H1 (cell line): ENCODE results near the gene SMIM44. TPM values are rescaled to one million over a fixed set of nuclear protein-coding genes. Genes with fewer than 3 reads are reported as not detected.

Source experiments
- CTCF ChIA-PET: fragments of 300-600 bp; sonication (Branson Sonifier 250); formaldehyde crosslinking; loops from one replicate; lab custom pipeline; 2021; ENCODE audit not compliant: partially characterized antibody; lab: Charles Lee
- POLR2A ChIA-PET: fragments of 300-600 bp; sonication (Branson Sonifier 250); formaldehyde crosslinking; loops from one replicate; lab custom pipeline; 2021; ENCODE audit warnings: inconsistent platforms; ENCODE audit not compliant: partially characterized antibody; lab: Charles Lee
- DNase-seq, 2 experiments: peaks; one replicate each; pipeline versions ENCODE4 v3.0.0 to v3.0.0-alpha.2; 2010 to 2022; ENCODE audit warnings: low spot score in 2 of 2, low read depth in 1 of 2, mixed read lengths in 1 of 2
- FAIRE-seq: peaks from 2 replicates; lab custom pipeline; 2011; peaks lifted over from hg19 to GRCh38; lab: Jason Lieb, UNC
- H2AFZ ChIP-seq: 2 replicates; pipeline ENCODE4 v1.8.1; 2012; ENCODE audit warnings: low read length, inconsistent platforms
- H2AK5ac ChIP-seq: 2 replicates; pipeline ENCODE4 v1.6.1; 2013; ENCODE audit warnings: low read depth, low read length
- H2BK120ac ChIP-seq: replicated peaks from 2 replicates; pipeline ENCODE3; 2013; ENCODE audit warnings: low read depth, low read length, inconsistent platforms
- H2BK12ac ChIP-seq: 2 replicates; pipeline ENCODE4 v1.6.1; 2013; ENCODE audit warnings: low read depth, low read length
- H2BK15ac ChIP-seq: 2 replicates; pipeline ENCODE4 v1.6.1; 2013; ENCODE audit warnings: low read length
- H2BK20ac ChIP-seq: 2 replicates; pipeline ENCODE4 v1.6.1; 2013; ENCODE audit warnings: low read length
- H2BK5ac ChIP-seq: 2 replicates; pipeline ENCODE4 v1.6.1; 2013; ENCODE audit warnings: low read depth, low read length
- H3K14ac ChIP-seq: 2 replicates; pipeline ENCODE4 v1.6.1; 2013; ENCODE audit warnings: inconsistent platforms; ENCODE audit not compliant: insufficient read length
- H3K18ac ChIP-seq: 2 replicates; pipeline ENCODE4 v1.6.1; 2013; ENCODE audit warnings: low read length; ENCODE audit errors: extremely low read depth
- H3K23ac ChIP-seq: 2 replicates; pipeline ENCODE4 v1.6.1; 2013; ENCODE audit warnings: inconsistent platforms; ENCODE audit not compliant: insufficient read length
- H3K23me2 ChIP-seq: 2 replicates; pipeline ENCODE4 v1.6.1; 2013; ENCODE audit warnings: low read depth, low read length
- H3K27ac ChIP-seq: 2 replicates; pipeline ENCODE4 v1.6.1; 2011; ENCODE audit warnings: low read depth, low read length, inconsistent platforms
- H3K27me3 ChIP-seq, 4 experiments: replicated peaks in 1 of 4; 1 replicate in 1 of 4; 2 replicates in 3 of 4; pipeline versions ENCODE4 v1.6.1 to v1.8.1; 2011 to 2013; ENCODE audit warnings: low read length in 3 of 4, mild to moderate bottlenecking in 3 of 4, inconsistent platforms in 2 of 4, mixed read lengths in 2 of 4, moderate library complexity in 1 of 4; ENCODE audit not compliant: control insufficient read depth in 3 of 4, insufficient read depth in 3 of 4; ENCODE audit errors: extremely low read depth in 1 of 4
- H3K36me3 ChIP-seq, 4 experiments: 2 replicates each; pipeline versions ENCODE4 v1.6.1 to v1.8.1; 2011 to 2013; ENCODE audit warnings: mild to moderate bottlenecking in 4 of 4, low read length in 3 of 4, moderate library complexity in 2 of 4, control low read depth in 1 of 4, inconsistent platforms in 1 of 4; ENCODE audit not compliant: insufficient read depth in 4 of 4, control insufficient read depth in 2 of 4
- H3K4ac ChIP-seq: replicated peaks from 2 replicates; pipeline ENCODE3; 2013; ENCODE audit warnings: low read length, low read depth, mixed read lengths, inconsistent platforms; ENCODE audit not compliant: insufficient read length
- H3K4me1 ChIP-seq, 4 experiments: replicated peaks in 1 of 4; 1 replicate in 1 of 4; 2 replicates in 3 of 4; pipeline versions ENCODE4 v1.6.1 to v1.8.1; 2011 to 2013; ENCODE audit warnings: low read length in 3 of 4, inconsistent platforms in 2 of 4, mixed read lengths in 1 of 4; ENCODE audit not compliant: insufficient read depth in 4 of 4, control insufficient read depth in 3 of 4
- H3K4me2 ChIP-seq, 2 experiments: 2 replicates each; pipeline versions ENCODE4 v1.6.1 to v1.8.1; 2011 to 2013; ENCODE audit warnings: low read depth in 2 of 2, low read length in 2 of 2, control low read depth in 1 of 2, inconsistent platforms in 1 of 2, mild to moderate bottlenecking in 1 of 2; ENCODE audit not compliant: insufficient read depth in 1 of 2
- H3K4me3 ChIP-seq, 4 experiments: fragments of 200-600, 300-600 bp in 1 of 4; sonication (generic), shearing (Covaris generic), sonication (Bioruptor Twin) in 1 of 4; 2 replicates each; pipeline versions ENCODE4 v1.5.1 to v1.8.1; 2011 to 2016; ENCODE audit warnings: low read length in 4 of 4, low read depth in 3 of 4, control low read depth in 2 of 4, inconsistent platforms in 2 of 4, mild to moderate bottlenecking in 2 of 4, mixed read lengths in 1 of 4, moderate library complexity in 1 of 4; ENCODE audit not compliant: insufficient read depth in 2 of 4; ENCODE audit errors: extremely low read depth in 1 of 4
- H3K56ac ChIP-seq: replicated peaks from 2 replicates; pipeline ENCODE3; 2013; ENCODE audit warnings: low read depth, mild to moderate bottlenecking, mixed read lengths, low read length, inconsistent platforms; ENCODE audit not compliant: insufficient read length
- H3K79me1 ChIP-seq: 2 replicates; pipeline ENCODE4 v1.6.1; 2013; ENCODE audit warnings: low read depth, low read length, control low read depth
- H3K79me2 ChIP-seq, 2 experiments: 2 replicates each; pipeline versions ENCODE4 v1.6.1 to v1.8.1; 2012 to 2013; ENCODE audit warnings: low read length in 2 of 2, mild to moderate bottlenecking in 2 of 2, inconsistent platforms in 1 of 2; ENCODE audit not compliant: insufficient read depth in 2 of 2, control insufficient read depth in 1 of 2
- H3K9ac ChIP-seq, 4 experiments: replicated peaks in 1 of 4; 1 replicate in 1 of 4; 2 replicates in 3 of 4; pipeline versions ENCODE4 v1.6.1 to v1.8.1; 2011 to 2013; ENCODE audit warnings: low read depth in 3 of 4, low read length in 3 of 4, control low read depth in 2 of 4, mild to moderate bottlenecking in 2 of 4, moderate library complexity in 2 of 4, inconsistent platforms in 1 of 4; ENCODE audit errors: extremely low read depth in 1 of 4
- H3K9me3 ChIP-seq, 2 experiments: 2 replicates each; pipeline versions ENCODE4 v1.6.1 to v1.8.1; 2012 to 2013; ENCODE audit warnings: mild to moderate bottlenecking in 2 of 2, moderate library complexity in 2 of 2, control low read depth in 1 of 2, inconsistent platforms in 1 of 2, low read depth in 1 of 2, low read length in 1 of 2, mixed read lengths in 1 of 2; ENCODE audit not compliant: insufficient read depth in 2 of 2
- H4K20me1 ChIP-seq, 2 experiments: replicated peaks in 1 of 2; 2 replicates each; pipeline versions ENCODE3 to v1.8.1; 2011 to 2013; ENCODE audit warnings: inconsistent platforms in 2 of 2, low read length in 2 of 2, mild to moderate bottlenecking in 1 of 2; ENCODE audit not compliant: insufficient read depth in 2 of 2, control insufficient read depth in 1 of 2
- H4K5ac ChIP-seq: 2 replicates; pipeline ENCODE4 v1.6.1; 2013; ENCODE audit warnings: low read length, low read depth, mixed read lengths, inconsistent platforms; ENCODE audit not compliant: insufficient read length
- H4K8ac ChIP-seq: 2 replicates; pipeline ENCODE4 v1.8.0; 2013; ENCODE audit warnings: mild to moderate bottlenecking, moderate library complexity, low read length, inconsistent platforms; ENCODE audit not compliant: insufficient read depth; ENCODE audit errors: extremely low read depth
- H4K91ac ChIP-seq: replicated peaks from 2 replicates; pipeline ENCODE3; 2013; ENCODE audit warnings: low read length, mixed read lengths, inconsistent platforms; ENCODE audit not compliant: insufficient read length
- BRCA1 ChIP-seq: IDR thresholded peaks from 2 replicates; pipeline ENCODE4 v1.6.1; 2012; ENCODE audit warnings: low read depth, low read length, improper control_type of control experiment
- CEBPB ChIP-seq: IDR thresholded peaks from 2 replicates; pipeline ENCODE4 v1.6.1; 2012; ENCODE audit warnings: low read depth, low read length
- CHD2 ChIP-seq: IDR thresholded peaks from 2 replicates; pipeline ENCODE4 v1.6.1; 2012; ENCODE audit warnings: low read length, improper control_type of control experiment
- CREB1 ChIP-seq: IDR thresholded peaks from 2 replicates; pipeline ENCODE4 v1.6.1; 2012; ENCODE audit warnings: inconsistent platforms
- EZH2 ChIP-seq: fragments of 200-600 bp; sonication (generic); IDR thresholded peaks from 2 replicates; pipeline ENCODE4 v1.7.1; 2012; ENCODE audit warnings: low read depth, mild to moderate bottlenecking, moderate library complexity, low read length, inconsistent platforms; ENCODE audit not compliant: severe bottlenecking
- JUN ChIP-seq: IDR thresholded peaks from 2 replicates; pipeline ENCODE4 v1.6.1; 2011; ENCODE audit warnings: low read depth, mild to moderate bottlenecking, improper control_type of control experiment, low read length
- KDM4A ChIP-seq: IDR thresholded peaks from one replicate; pipeline ENCODE4 v1.7.1; 2012; ENCODE audit warnings: low read depth, mild to moderate bottlenecking, moderate library complexity, low read length, inconsistent platforms; ENCODE audit not compliant: severe bottlenecking
- NANOG ChIP-seq: IDR thresholded peaks from 2 replicates; pipeline ENCODE4 v1.6.1; 2011; ENCODE audit warnings: low read length, low read depth, mild to moderate bottlenecking, inconsistent platforms; ENCODE audit not compliant: insufficient read depth, poor library complexity, severe bottlenecking
- PHF8 ChIP-seq: fragments of 200-600 bp; sonication (generic); conservative IDR thresholded peaks from 2 replicates; pipeline ENCODE4 v1.7.1; 2012; ENCODE audit warnings: low read depth, mild to moderate bottlenecking, inconsistent platforms, low read length, moderate library complexity
- ZNF274 ChIP-seq: IDR thresholded peaks from 2 replicates; pipeline ENCODE4 v1.7.0; 2012; ENCODE audit warnings: low read length, borderline replicate concordance; ENCODE audit errors: extremely low read depth
- WGBS, 2 experiments: shearing (Covaris generic) in 1 of 2; methylation state at CpG; one replicate each; pipeline versions ENCODE4 v1.1.6 to v1.1.7; 2013 to 2015; ENCODE audit warnings: low lambda C conversion rate in 2 of 2, mixed read lengths in 2 of 2, inconsistent platforms in 1 of 2, low coverage in 1 of 2, missing lambda C conversion rate in 1 of 2; ENCODE audit not compliant: insufficient replicate concordance in 2 of 2, insufficient coverage in 1 of 2, insufficient read length in 1 of 2; ENCODE audit errors: extremely low coverage in 1 of 2, missing lambda C conversion rate in 1 of 2; 5-methylcytosine and 5-hydroxymethylcytosine counted together
- polyA plus RNA-seq, 7 experiments: library from polyadenylated mRNA; depleted of rRNA in 3 of 7; stranded (reverse) in 5 of 7; unstranded in 2 of 7; fragments of >200 nt in 5 of 7; fragments of 200-250 nt in 2 of 7; gene quantifications; 1 replicate in 5 of 7; 2 replicates in 1 of 7; 4 replicates in 1 of 7; pipeline versions ENCODE4 v1.2.1 to v1.2.3, GENCODE V29; 2011 to 2013; ENCODE audit warnings: missing spikeins in 2 of 7, mixed read lengths in 2 of 7
- total RNA-seq: library from RNA; stranded (reverse); fragmentation: NEBNext Ultra II Directional; extraction: Animal tissue kit (Norgen Biotek cat#: 25700); gene quantifications from 2 replicates; pipeline ENCODE4 v1.2.1, GENCODE V29; 2021
- TF ChIP-seq, protein P1 (sequence below): IDR thresholded peaks from 2 replicates; pipeline ENCODE4 v1.6.1; 2011; ENCODE audit warnings: low read depth, mild to moderate bottlenecking, low read length; ENCODE audit not compliant: insufficient read depth

The SMIM44 gene
- total and polyA plus RNA-seq, 2 of the 8 experiments (the other 6 are each of a cell fraction or from before 2014, with no cell fraction given), result not detected

DNA sequence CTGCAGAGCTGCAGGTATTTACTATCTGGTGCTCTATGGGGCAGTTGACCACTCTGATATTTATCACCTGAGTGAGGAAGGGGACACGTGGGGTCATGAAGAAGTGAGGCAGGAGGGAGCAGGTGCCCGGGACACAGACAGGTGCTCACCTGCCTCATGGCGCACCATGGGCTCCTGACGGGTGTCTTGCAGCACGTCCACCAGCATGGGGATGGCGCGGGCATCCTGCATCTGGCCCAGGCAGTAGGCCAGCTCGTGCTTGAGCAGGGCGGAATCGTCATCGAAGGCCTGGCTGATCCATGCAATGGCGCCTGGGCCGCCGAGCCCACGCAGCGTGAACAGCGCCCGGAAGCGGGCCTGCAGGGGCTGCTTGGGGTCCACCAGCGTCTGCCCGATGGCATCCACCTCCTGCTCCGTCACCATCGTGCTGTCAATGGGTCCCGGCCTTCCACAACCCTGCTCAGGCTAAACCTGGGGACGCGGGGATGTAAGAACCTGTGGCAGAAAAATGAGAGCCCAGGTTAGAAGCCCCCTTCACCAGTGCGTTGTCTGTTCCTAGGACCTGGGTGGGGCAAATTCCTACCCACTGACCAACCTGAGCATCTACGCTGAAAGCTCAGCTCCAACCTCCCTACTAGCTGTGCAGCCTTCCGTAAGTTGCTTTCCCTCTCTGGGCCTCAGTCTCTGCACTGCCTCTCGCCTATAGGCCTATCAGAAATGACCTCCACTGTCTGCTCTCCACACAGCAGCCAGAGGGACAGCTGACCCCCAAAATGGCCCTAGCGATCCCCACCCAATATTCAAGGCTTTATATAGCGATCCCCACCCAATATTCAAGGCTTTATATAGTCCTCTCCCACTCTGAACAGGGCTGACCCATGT, 13.4 kb upstream of the SMIM44 start:
- Histone ChIP-seq H4K8ac (no peak overlapping the region), H3K23me2 (peaks cover 7% of the 10 kb centered on the region), H3K4me1 (no peaks in the 10 kb centered on the region; a peak in 3 of 7 replicates), H4K91ac (no peak overlapping the region), H4K5ac (no peak overlapping the region), H2BK12ac (no peak overlapping the region), H2AK5ac (no peak overlapping the region), H3K4ac (no peak overlapping the region), H3K27ac (no peak overlapping the region), H3K4me2 (no peak overlapping the region), H3K9ac (no peak overlapping the region), H3K18ac (no peak overlapping the region), H3K56ac (no peak overlapping the region), H3K27me3 (no peaks in the 10 kb centered on the region), H3K36me3 (peaks cover 4 to 23% (median 12%) of the 10 kb centered on the region in 4 experiments; a peak in 7 of 8 replicates), H2BK120ac (no peak overlapping the region), H3K79me2 (peaks cover 0 to 30% of the 10 kb centered on the region in 2 experiments; a peak in 2 of 4 replicates), H3K4me3 (no peak overlapping the region), H3K79me1 (peaks cover 6% of the 10 kb centered on the region), H3K9me3 (no peaks in the 10 kb centered on the region), H2AFZ (no peak overlapping the region), H4K20me1 (peaks cover 1 to 8% of the 10 kb centered on the region in 2 experiments), H2BK20ac (no peak overlapping the region), H3K23ac (no peak overlapping the region), H3K14ac (no peak overlapping the region), H2BK5ac (no peak overlapping the region), H2BK15ac (no peak overlapping the region)
- CTCF ChIA-PET, result interaction anchor here (0.7 to 1.5 kb wide), 2 partner anchors 11 to 19 kb away, joined by 3 to 7 read pairs; no protein-coding TSS in a partner anchor
- POLR2A ChIA-PET, result no interaction called here
- DNase-seq, result no peak
- 93% methylated on average over 32 of the region's 32 CpGs; no CpG with 5 or more reads in 1 of the 2 experiments for whole genome bisulfite sequencing, 2 experiments
- FAIRE-seq, result no peak
- no peak for TF ChIP-seq CREB1
- TF ChIP-seq JUN, result no peak
- TF ChIP-seq CHD2, result no peak
- no peak for TF ChIP-seq ZNF274
- no peak for TF ChIP-seq PHF8
- no peak for TF ChIP-seq KDM4A
- TF ChIP-seq EZH2, result no peak
- no peak for TF ChIP-seq CEBPB
- TF ChIP-seq BRCA1, result no peak
- TF ChIP-seq, protein P1, sequence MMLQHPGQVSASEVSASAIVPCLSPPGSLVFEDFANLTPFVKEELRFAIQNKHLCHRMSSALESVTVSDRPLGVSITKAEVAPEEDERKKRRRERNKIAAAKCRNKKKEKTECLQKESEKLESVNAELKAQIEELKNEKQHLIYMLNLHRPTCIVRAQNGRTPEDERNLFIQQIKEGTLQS, result no peak
- TF ChIP-seq NANOG, result no peak
